Measurements from ENCODE around the gene DAPK1.

Gene DAPK1

DNA sequence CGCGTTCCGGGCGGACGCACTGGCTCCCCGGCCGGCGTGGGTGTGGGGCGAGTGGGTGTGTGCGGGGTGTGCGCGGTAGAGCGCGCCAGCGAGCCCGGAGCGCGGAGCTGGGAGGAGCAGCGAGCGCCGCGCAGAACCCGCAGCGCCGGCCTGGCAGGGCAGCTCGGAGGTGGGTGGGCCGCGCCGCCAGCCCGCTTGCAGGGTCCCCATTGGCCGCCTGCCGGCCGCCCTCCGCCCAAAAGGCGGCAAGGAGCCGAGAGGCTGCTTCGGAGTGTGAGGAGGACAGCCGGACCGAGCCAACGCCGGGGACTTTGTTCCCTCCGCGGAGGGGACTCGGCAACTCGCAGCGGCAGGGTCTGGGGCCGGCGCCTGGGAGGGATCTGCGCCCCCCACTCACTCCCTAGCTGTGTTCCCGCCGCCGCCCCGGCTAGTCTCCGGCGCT is at the start of gene DAPK1:
Gene DAPK1 (plus strand): TSS at position 264 of the 442 bp plus-strand sequence. CDS start 1,211 bp downstream, outside the sequence.
- DNase-seq (ENCODE audit: low read depth in 2 of 2), result peak in 1 of 2 donors; percentile 19

DNA sequence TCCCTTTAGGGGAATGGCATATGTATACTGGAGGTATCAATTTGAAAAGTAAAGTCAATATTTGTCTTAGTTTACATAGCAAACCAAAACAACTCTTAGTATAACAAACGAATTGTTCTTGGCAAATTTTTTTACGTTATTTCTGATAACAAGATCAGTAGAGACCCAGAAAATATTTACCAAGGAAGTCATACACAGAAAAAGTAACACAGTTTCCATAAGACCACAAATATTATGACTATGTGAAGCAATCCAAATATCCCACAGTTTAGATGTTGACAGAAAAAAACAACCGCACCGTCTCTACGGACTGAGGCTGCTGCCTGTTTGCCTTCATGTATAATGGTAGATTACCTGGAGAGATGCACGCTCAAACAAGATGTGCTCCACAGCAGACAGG is 46.5 kb upstream of the DAPK1 start:
- DNase-seq (ENCODE audit: low read depth in 2 of 2), result no peak

DNA sequence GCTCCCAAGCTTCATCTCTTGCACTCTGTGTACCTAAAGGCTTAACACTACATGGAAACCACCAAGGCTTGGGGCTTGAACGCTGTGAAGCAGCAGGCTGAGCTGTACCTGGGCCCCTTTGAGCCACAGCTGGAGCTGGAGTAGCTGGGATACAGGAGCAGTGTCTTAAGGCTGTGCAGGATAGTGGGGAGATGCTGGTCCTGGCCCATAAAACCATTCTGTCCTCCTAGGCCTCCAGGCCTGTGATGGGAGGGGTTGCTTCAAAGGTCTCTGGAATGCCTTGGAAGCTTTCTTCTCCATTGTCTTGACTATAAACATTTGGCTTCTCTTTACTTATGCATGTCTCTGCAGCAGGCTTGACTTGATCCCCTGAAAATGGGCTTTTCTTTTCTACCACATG is 42.3 kb upstream of the DAPK1 start:
- no peak for DNase-seq (ENCODE audit: low read depth in 2 of 2)

DNA sequence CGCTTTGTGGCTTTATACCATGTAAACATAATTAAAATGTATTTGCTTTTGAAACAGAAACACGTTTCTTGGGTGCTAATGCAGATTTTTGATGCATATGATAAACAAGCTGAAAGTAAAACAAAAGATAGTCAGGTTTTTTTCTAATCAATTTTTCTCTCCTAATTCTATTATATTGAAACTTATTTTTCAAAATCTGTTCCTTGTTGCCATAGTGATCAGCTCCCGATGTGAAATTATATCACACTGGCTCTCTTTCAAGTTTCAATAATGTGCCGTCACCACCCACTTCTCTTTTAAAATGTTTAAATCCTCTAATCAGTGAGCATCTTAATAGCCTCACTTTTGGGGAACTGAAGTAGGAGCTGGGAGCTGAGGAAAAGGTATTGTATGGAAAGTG is 36.4 kb upstream of the DAPK1 start:
- DNase-seq (ENCODE audit: low read depth in 2 of 2), result no peak

DNA sequence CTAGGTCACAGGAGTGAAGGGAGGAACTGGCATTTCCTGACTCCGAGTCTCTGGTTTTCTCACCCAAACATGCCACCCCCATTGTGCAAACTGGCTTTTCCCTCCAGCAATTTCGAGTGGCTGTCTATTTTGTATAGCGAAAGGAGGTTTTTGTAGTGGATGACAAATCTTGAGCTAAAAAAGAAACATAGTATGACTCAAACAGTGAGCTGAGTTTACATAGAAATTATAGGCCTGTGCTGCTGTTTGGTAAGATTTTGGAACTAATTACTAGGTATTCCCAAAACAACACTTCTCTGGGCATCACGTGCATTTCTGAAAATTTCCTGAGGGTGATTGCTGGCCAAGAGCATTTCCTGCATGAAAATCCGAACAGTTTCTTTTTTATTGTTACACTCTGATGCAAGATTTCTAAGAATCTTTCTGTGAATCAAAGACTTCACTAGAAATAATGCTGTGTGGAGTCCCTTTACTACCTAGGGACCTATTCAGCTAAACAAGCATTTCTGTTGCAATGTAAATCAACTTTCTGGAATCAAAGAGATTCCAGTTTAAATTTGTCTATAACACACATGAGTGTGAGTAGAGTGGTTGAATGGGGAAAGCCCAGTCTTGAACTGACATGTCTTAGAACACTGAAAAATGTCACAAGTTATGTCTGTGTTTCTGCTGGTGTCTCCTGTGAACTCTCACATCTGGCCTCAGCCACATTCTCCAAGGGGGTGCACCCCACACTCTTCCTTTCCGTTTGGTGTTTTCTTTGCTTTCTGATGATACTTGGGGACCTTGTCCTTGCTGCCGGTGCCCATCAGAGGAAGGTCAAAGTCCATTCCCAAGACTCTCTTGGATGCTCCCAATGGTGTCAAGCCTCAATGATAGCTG is 33.3 kb upstream of the DAPK1 start:
- DNase-seq (ENCODE audit: low read depth in 2 of 2), result peak; percentile 7 to 43

DNA sequence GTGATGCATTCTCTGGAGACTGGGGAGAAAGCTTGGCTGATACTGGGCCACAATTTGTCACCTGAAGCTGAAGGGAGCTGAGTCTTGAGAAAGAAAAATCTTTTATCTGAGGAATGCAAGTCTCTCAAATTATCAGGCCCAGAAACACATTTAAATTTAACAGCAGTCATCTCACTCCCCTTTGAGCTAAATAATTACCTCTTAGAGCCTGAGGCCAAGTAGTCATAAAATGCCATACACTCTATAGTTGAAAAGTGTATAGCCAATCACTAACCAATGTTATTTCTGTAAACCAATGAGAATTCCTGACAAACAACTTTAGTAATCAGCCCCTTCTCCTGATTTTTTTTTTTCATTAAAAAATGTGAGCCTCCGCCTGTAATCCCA is 32.7 kb upstream of the DAPK1 start:
- DNase-seq (ENCODE audit: low read depth in 2 of 2), result no peak

DNA sequence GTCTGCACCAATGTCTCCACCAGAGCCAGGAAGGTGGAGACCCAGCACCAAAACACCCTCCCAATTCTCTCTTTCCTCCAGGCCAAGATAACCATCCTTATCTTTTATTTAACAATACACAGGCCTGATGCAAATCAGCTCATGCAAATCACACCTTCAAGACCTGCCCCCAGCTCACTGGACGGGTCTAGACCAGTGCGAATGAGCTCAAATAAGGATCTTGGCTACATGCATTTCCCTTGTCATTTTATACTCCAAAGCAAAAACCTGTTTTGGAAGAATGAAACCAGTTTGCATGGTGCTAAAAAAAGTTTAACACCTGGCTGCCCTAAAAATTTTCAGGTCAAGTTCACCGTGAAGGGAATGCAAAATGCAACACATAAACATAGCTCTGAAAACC is 31.9 kb upstream of the DAPK1 start:
- no peak for DNase-seq (ENCODE audit: low read depth in 2 of 2)

DNA sequence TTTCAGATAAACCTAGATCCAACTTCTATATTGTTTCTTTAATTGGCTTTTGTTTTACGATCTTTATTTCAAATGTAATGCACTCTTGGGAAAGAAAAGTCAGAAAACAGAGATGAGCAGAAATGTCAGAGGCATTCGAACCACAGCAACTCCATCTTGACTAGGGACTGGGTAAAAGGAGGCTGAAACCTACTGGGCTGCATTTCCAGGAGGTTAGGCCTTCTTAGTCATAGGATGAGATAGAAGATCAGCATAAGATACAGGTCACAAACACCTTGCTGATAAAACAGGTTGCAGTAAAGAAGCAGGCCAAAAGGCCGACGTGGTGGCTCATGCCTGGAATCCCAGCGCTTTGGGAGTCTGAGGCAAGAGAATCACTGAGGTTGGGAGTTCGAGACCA is 30.5 kb upstream of the DAPK1 start:
- no peak for DNase-seq (ENCODE audit: low read depth in 2 of 2)

DNA sequence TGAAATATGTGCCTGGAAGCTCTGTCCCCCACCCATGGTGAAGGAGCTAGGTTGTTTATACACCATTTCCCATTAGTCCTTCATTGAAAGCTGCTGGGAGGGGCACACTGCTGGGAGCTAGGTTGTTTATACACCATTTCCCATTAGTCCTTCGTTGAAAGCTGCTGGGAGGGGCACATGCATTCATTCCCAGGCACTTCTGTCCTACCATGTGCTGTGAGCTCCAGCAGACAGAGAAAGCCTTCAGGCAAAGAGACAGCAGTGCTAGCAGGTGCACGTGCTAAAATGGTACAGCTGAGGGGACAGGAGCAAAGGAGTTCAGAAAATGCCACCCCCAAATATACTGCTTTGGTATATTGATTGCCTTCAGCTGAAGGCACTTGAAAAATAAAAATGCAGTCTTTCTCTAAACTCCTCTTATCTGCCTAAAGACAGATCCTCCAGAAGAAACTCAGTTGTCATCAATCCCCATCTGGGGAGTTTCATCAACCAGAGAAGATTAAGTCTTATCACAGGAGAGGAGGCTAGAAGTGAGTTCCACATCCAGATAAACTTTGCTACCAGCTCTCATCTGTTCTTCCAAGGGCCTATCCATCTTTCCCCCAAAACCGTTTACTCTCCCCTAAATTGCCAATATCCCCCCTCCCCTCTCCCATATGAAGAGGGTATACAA is 27.7 kb upstream of the DAPK1 start:
- DNase-seq (ENCODE audit: low read depth in 2 of 2), result no peak

DNA sequence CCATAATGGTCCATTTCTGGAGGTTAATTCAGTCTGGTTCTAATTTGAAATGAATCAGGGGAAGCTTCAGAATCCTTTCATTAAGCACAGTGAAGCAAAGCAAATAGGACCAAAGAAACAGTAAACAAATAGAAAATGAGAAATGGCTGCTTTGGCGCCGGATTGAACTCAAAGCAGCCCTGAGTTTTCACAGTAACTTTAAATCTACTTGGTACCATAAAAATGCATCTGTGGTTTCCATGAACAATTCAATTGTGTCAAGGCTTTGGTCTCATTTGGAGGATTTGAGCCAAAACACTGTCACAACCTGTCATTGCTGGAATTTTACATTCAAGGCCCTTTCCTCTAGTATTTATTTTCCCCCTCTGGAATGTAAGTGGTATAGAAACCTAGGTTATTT is 25.9 kb upstream of the DAPK1 start:
- DNase-seq (ENCODE audit: low read depth in 2 of 2), result no peak

DNA sequence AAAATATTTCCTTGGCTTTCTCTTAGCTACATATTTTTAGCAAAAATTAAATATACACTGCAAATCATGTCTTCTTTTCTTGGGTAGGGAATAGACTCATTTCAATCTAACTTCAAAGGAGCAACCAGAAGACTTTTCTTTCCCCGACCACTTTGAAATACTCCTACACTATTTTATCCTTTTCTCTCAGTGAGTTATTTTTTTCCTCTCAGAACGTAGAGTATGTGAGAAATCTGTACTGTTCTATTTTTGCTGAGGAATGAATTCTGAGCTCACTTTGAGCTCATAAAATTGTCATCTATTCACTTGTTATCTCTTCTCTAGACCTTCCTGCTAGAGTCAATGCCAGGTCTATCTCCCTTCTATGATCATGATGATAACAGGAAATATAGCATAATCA is 22.2 kb upstream of the DAPK1 start:
- no peak for DNase-seq (ENCODE audit: low read depth in 2 of 2)

DNA sequence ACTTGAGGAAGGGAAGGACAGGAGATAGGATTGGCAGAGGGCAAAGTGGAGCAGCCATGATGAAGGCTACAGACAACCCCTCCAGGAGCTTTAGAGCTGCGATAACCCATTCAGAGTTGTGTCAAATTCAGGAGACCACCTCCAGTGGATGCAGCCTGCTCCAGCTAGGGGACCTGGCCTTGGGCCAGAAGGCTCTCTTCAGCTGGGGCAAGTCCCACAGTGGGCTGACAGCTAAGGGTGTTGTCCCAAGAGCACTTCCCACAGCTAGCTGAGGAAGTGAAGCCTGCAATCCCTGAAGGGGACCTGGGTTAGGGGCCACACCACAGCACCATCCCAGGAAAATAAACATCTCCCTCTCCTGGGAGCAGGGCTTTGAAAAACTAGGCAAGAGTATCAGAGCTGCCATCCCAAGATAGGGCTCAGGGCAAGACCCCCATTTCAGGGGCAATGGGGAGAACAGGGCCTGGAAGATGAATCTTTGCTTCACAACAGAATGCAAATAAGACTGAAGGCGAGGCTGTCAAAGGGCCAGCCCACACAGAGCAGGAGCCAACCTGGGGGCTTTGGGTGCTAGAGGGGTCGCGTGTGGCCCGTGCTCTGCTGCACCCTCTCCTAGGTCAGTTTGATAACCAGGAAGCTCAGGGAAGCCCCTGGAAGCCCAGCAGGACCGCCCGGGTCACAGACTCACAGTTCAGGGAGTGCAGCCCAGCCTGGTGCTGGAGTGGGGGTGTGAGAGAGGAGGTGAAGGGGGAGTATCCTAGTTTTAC is 19.3 kb upstream of the DAPK1 start:
- no peak for DNase-seq (ENCODE audit: low read depth in 2 of 2)

DNA sequence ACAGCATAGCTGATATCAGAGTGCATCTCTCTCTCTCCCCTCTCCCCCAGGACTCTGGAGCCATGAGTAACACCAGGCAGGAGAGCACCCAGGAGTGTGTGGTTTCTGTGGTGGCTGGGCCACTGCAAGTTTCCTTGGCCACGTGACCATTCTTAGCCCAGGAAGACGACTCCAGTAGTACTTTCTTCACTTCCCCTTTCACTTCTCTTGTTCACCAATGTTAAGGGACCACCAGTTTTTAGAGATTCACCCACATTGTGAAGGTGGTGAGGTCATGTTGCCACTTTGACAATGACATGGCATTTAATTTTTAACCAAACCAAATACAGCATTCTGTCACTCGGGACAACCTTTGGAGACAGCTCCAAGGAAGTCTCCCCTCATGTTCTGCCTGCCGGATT is 17.9 kb upstream of the DAPK1 start:
- no peak for DNase-seq (ENCODE audit: low read depth in 2 of 2)

DNA sequence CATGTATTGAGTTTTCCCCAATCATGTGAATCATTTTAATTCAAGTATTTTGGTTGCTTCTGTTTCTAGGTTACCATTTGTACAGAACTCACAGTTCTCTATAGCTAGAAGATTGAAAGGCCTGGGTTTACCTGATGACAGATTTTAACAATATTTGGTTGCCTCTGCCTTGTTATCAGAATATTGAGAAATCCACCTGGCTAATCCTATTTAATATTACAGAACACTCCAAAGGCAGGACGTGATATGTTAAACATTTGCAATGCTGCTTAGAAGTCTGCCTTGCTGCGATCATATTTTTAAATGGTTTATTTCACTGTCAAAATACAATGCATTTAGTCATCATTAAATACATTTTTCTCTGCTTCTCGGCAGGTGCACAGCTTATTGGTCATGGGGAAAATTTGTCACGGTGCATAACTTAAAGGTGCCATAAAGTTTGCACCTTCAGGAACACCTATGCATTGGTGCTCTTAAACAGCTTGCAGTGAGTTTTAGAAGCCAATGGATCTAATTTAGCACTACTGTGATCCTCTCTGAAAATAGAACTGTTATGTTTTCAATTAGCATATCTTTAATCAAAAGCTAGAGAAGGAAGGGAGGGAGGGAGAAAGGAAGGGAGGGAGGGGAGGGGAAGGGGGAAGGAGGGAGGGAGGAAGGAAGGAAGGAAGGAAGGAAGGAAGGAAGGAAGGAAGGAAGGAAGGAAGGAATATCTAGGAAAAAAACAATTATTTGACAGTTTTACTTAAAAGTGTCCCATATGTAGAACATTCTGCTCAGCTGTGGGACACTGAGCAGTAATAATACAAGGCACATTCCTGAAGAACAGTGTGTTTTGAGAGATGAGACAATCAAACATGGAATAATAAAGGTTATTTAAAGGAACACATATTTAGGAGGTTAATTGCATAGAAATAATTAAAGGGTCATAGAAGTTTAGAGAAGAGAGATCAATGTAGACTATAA is 15.5 kb upstream of the DAPK1 start:
- no peak for DNase-seq (ENCODE audit: low read depth in 2 of 2)

DNA sequence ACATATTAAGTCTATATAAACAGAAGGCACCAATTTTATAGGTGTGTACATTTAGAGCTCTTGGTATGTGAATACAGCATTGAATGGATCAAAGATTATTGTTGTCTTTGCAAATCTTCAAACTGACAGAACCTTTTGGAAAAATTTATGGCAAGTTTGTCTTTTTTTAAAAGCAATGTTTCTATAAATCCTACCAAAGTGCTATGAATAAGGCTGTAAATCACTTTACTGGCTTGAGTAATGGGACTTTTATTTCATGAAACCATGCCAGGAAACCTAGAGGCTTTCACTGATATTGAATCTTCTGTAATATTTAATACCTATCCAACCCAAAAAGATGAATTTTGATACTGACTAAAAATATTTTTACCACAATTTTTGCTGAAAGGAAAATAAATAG is 7.4 kb upstream of the DAPK1 start:
- no peak for DNase-seq (ENCODE audit: low read depth in 2 of 2)

DNA sequence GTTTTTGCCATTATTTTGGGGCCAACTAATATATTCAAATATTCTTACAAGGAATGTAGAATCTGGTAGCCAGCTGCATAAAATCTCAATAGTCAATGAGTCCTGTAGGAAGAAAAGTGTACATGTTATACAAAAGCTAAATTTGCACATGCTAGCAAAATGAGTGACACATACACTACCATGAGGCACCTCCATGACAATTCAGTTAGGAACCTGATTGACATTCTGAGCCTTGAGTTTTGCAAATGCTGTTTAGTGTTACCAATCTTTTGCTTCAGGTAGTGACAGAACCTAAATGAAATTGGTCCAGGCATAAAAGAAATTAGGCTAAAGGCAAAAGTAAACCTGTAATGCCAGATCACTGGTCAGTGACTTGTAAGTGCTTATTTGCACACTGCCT is 6.8 kb upstream of the DAPK1 start:
- no peak for DNase-seq (ENCODE audit: low read depth in 2 of 2)

DNA sequence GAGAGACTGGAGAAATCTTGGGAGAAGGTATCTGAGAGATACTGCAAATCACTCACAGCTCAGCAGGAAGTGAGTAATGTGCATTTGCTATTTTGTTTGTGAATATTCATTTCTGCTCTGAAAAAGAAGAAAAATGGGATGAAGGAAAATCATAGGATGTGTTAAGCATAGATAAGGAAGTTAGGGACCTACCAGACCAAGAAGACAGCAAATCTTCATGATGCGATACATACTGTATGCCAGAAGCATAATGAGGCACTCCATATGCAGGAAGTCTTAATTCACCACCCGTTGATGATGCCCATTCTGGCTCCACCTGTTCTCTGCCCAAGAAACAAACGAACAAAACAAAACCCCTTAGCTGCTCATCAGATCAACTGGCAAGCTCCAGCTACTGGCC is 6.1 kb upstream of the DAPK1 start:
- DNase-seq (ENCODE audit: low read depth in 2 of 2), result no peak

DNA sequence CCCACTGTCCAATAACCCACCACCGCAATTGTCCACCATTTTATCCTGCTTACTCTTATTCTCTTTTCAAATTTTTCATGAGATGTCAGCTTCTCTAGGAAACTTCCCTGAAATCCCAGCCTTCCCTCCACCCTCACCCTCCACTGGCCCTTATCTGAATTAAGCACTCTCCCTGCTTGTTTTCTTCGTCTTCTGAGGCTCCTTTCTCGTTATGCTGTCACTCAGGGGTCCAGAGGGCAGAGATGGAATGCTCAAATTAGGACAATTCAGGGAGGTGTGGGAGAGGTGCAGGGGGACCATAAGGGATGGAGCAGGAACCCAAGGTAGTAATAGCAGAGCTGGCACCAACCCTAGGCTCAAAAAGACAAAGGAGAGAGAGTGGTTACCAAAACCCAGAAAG is 5.0 kb upstream of the DAPK1 start:
- no peak for DNase-seq (ENCODE audit: low read depth in 2 of 2)

DNA sequence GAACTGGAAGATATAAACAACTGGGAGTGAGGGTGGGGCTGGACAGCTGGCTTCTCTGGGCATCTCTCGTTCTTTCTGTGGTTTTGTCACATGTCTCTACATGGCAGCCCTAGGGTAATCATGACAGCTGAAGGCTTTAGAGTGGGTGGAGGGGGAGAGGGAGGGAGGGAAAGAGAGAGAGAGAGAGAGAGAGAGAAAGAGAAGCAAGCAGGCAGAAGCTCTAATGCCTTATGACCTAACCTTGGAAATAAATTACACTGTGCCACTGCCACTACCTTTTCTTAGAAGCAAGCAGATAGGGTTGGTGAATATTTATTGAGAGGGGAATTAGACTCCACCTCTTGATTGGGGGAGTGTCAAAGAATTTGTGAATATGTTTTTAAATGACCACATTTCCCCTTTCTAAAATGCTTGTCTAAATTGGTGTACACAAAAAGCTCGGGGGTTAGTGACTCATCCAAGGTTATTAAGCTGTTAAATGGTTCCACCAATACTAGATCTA is 2.6 kb upstream of the DAPK1 start:
- DNase-seq (ENCODE audit: low read depth in 2 of 2), result no peak

DNA sequence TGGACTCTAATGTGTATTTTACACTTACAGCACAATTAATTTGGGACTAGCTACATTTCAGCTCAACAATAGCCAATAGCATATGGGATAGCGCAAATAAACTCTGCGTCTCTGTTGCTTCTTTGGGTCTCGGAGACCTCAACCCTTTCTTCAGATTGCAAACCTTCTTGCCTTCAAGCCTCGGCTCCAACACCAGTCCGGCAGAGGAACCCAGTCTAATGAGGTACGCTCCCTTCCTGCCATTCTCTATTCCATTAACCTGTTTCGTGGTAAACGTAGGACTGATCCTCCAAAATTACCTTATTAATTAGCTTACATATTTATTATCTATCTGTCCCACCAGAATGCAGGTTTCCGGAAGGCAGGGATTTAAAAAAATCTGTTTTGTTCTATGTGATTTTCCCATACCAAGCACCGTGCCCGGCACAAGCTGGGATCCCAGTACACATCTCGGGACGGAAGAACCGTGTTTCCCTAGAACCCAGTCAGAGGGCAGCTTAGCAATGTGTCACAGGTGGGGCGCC is 525 bp upstream of the DAPK1 start:
- no peak for DNase-seq (ENCODE audit: low read depth in 2 of 2)
